Left ventricle myocardium inferior (tissue), 1 donor: Measurements from ENCODE around the gene TLR8. TPM values are rescaled to one million over a fixed set of nuclear protein-coding genes. Genes with fewer than 3 reads are reported as not detected.

Source experiments
- DNase-seq: peaks from one replicate; pipeline ENCODE4 v3.0.0-alpha.2; 2020
- H3K27ac ChIP-seq: fragments of 200-600 bp; replicated peaks from 2 replicates; pipeline ENCODE4 v1.8.0; 2021
- H3K27me3 ChIP-seq: fragments of 200-600 bp; 2 replicates; pipeline ENCODE4 v1.8.0; 2021; ENCODE audit warnings: low read depth
- H3K36me3 ChIP-seq: fragments of 200-600 bp; 2 replicates; pipeline ENCODE4 v1.8.0; 2021
- H3K4me1 ChIP-seq: fragments of 200-600 bp; 2 replicates; pipeline ENCODE4 v1.8.0; 2021
- H3K4me3 ChIP-seq: fragments of 200-600 bp; 2 replicates; pipeline ENCODE4 v1.8.0; 2021; ENCODE audit warnings: mild to moderate bottlenecking, moderate library complexity
- H3K9me3 ChIP-seq: fragments of 200-600 bp; replicated peaks from 2 replicates; pipeline ENCODE4 v1.8.0; 2021
- intact Hi-C: fragments of 100-400 bp; cut with micrococcal nuclease; formaldehyde crosslinking; loops from one replicate; pipeline ENCODE4 v1.11.0; 2022
- total RNA-seq: library from RNA; stranded (reverse); fragmentation: NEBNext Ultra II Directional; extraction: Animal tissue kit (Norgen Biotek cat#: 25700); gene quantifications from one replicate; pipeline ENCODE4 v1.2.1, GENCODE V29; 2021
- TF ChIP-seq, protein P1 (sequence below): fragments of 200-600 bp; IDR thresholded peaks from 2 replicates; pipeline ENCODE4 v1.8.0; 2021; ENCODE audit warnings: antibody characterized with exemption, mild to moderate bottlenecking, borderline replicate concordance
- donor health status: DM: no; HTN: yes; CAD: no; lungs with severe emphysema.

TLR8 gene
- total RNA-seq, 1 donor from 2014 or later = 0.85 TPM

DNA sequence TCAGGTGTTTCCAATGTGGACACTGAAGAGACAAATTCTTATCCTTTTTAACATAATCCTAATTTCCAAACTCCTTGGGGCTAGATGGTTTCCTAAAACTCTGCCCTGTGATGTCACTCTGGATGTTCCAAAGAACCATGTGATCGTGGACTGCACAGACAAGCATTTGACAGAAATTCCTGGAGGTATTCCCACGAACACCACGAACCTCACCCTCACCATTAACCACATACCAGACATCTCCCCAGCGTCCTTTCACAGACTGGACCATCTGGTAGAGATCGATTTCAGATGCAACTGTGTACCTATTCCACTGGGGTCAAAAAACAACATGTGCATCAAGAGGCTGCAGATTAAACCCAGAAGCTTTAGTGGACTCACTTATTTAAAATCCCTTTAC lies 20.9 kb upstream of the TLR8 start:
- no peaks in the 10 kb centered on the region for H3K36me3 ChIP-seq
- intact Hi-C loops = no loop called here
- H3K27ac ChIP-seq = no peak overlapping the region
- TF ChIP-seq, protein P1, sequence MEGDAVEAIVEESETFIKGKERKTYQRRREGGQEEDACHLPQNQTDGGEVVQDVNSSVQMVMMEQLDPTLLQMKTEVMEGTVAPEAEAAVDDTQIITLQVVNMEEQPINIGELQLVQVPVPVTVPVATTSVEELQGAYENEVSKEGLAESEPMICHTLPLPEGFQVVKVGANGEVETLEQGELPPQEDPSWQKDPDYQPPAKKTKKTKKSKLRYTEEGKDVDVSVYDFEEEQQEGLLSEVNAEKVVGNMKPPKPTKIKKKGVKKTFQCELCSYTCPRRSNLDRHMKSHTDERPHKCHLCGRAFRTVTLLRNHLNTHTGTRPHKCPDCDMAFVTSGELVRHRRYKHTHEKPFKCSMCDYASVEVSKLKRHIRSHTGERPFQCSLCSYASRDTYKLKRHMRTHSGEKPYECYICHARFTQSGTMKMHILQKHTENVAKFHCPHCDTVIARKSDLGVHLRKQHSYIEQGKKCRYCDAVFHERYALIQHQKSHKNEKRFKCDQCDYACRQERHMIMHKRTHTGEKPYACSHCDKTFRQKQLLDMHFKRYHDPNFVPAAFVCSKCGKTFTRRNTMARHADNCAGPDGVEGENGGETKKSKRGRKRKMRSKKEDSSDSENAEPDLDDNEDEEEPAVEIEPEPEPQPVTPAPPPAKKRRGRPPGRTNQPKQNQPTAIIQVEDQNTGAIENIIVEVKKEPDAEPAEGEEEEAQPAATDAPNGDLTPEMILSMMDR = no peak
- no peaks in the 10 kb centered on the region for H3K4me1 ChIP-seq
- no peak overlapping the region for H3K4me3 ChIP-seq
- DNase-seq = no peak
- H3K27me3 ChIP-seq = no peaks in the 10 kb centered on the region
- no peaks in the 10 kb centered on the region for H3K9me3 ChIP-seq

DNA sequence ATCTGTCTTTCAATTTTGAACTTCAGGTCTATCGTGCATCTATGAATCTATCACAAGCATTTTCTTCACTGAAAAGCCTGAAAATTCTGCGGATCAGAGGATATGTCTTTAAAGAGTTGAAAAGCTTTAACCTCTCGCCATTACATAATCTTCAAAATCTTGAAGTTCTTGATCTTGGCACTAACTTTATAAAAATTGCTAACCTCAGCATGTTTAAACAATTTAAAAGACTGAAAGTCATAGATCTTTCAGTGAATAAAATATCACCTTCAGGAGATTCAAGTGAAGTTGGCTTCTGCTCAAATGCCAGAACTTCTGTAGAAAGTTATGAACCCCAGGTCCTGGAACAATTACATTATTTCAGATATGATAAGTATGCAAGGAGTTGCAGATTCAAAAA lies 19.9 kb upstream of the TLR8 start:
- H3K4me3 ChIP-seq = no peak overlapping the region
- intact Hi-C loops = no loop called here
- H3K9me3 ChIP-seq = no peaks in the 10 kb centered on the region
- H3K27me3 ChIP-seq = no peaks in the 10 kb centered on the region
- TF ChIP-seq, protein P1 = no peak
- no peak overlapping the region for H3K27ac ChIP-seq
- no peaks in the 10 kb centered on the region for H3K36me3 ChIP-seq
- H3K4me1 ChIP-seq = no peaks in the 10 kb centered on the region
- DNase-seq = no peak

DNA sequence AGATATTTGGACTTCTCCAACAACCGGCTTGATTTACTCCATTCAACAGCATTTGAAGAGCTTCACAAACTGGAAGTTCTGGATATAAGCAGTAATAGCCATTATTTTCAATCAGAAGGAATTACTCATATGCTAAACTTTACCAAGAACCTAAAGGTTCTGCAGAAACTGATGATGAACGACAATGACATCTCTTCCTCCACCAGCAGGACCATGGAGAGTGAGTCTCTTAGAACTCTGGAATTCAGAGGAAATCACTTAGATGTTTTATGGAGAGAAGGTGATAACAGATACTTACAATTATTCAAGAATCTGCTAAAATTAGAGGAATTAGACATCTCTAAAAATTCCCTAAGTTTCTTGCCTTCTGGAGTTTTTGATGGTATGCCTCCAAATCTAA lies 19.3 kb upstream of the TLR8 start:
- Histone ChIP-seq H3K4me3 (no peak overlapping the region), H3K4me1 (no peaks in the 10 kb centered on the region), H3K27me3 (no peaks in the 10 kb centered on the region), H3K36me3 (no peaks in the 10 kb centered on the region), H3K27ac (no peak overlapping the region), H3K9me3 (no peaks in the 10 kb centered on the region)
- intact Hi-C loops = no loop called here
- TF ChIP-seq, protein P1 = no peak
- no peak for DNase-seq

DNA sequence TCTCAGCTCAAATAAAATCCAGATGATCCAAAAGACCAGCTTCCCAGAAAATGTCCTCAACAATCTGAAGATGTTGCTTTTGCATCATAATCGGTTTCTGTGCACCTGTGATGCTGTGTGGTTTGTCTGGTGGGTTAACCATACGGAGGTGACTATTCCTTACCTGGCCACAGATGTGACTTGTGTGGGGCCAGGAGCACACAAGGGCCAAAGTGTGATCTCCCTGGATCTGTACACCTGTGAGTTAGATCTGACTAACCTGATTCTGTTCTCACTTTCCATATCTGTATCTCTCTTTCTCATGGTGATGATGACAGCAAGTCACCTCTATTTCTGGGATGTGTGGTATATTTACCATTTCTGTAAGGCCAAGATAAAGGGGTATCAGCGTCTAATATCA lies 18.7 kb upstream of the TLR8 start:
- H3K9me3 ChIP-seq = no peaks in the 10 kb centered on the region
- H3K36me3 ChIP-seq = no peaks in the 10 kb centered on the region
- intact Hi-C loops = no loop called here
- TF ChIP-seq, protein P1 = no peak
- no peak overlapping the region for H3K4me3 ChIP-seq
- DNase-seq = no peak
- no peak overlapping the region for H3K27ac ChIP-seq
- H3K27me3 ChIP-seq = no peaks in the 10 kb centered on the region
- no peaks in the 10 kb centered on the region for H3K4me1 ChIP-seq

DNA sequence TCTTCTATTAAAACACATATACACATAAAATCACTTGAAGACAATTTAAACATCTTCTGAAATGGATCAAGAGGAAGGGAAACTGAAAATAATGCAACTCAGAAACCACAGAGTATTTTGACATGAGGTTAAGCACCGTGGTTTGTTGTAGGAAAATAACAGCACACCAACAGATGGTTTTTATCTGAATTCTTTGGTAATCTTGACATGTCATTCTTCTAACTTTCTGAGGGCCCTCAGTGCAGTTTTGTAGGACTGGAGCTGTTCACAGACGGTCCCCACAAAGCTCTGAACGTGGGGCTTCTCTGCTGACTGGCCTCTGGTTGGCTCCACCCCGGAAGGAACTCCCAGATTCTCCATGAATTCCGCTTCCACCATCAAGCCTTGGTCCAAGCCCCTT lies 16.0 kb upstream of the TLR8 start:
- no peaks in the 10 kb centered on the region for H3K36me3 ChIP-seq
- H3K27me3 ChIP-seq = no peaks in the 10 kb centered on the region
- no peak overlapping the region for H3K27ac ChIP-seq
- H3K4me3 ChIP-seq = no peak overlapping the region
- DNase-seq = no peak
- H3K4me1 ChIP-seq = no peaks in the 10 kb centered on the region
- intact Hi-C loops = no loop called here
- TF ChIP-seq, protein P1 = no peak
- H3K9me3 ChIP-seq = no peaks in the 10 kb centered on the region

DNA sequence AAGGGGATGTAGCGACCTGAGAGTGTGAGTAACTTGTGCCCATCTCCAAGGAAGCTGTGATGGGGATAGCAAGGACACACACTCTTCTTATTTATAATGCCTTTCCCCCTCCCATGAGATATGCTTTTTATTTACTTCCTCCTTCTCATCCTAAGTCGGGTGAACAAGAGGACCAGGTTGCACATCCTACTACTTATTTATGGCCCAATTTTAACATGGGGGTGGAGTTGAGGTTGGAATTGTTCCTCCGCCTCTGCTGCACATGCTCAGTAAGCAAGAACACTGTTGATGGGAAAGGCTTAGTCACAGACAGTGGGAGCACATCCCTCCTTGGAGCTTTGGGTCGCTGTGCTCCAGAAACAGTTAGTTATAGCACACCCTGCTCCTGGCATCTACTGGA lies 15.2 kb upstream of the TLR8 start:
- Histone ChIP-seq H3K27ac (no peak overlapping the region), H3K9me3 (no peaks in the 10 kb centered on the region), H3K4me1 (no peaks in the 10 kb centered on the region), H3K36me3 (no peaks in the 10 kb centered on the region), H3K4me3 (no peak overlapping the region), H3K27me3 (no peaks in the 10 kb centered on the region)
- intact Hi-C loops = no loop called here
- TF ChIP-seq, protein P1 = no peak
- no peak for DNase-seq
